HG02973 (cell line): ENCODE results near the gene VAV3.

ENCODE experiments used
- ATAC-seq: cut with Tn5 transposase; IDR thresholded peaks from one replicate; pipeline ENCODE4 v1.9.1; 2021; ENCODE audit warnings: moderate library complexity; ENCODE audit not compliant: unreplicated experiment

Gene VAV3

DNA sequence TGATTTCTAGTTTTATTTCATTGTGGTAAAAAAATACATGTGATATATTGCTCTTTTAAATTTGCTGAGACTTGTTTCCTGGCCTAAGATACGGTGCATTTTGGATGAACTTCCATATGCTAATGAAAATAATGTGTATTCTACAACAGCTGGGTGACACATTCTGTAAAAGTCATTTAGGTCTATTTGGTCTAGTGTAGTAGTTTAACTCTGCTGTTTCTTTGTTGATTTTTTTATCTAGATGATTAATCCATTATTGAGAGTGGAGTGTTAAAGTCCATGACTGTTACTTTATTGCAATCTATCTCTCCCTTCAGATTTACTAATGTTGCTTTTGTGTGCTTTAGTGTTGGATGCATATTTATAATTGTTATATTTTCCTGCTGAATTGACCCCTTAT lies 161.4 kb downstream of the VAV3 start:
- ATAC-seq, result no peak

DNA sequence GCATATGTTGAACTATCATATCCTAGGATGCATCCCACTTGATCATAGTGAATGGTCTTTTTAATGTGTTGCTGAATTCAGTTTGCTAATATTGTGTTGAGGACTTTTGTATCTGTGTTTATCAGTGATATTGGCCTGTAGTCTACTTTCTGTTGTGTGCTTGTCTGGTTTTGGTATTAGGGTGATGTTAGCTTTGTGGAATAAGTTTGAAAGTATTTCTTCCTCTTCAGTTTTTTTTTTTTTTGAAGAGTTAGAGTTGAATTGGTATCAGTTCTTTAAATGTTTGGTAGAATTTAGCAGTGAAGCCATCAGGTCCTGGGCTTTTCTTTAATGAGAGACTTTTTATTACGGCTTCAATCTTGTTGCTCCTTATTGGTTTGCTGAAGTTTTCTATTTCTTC lies 162.3 kb downstream of the VAV3 start:
- ATAC-seq, result no peak

DNA sequence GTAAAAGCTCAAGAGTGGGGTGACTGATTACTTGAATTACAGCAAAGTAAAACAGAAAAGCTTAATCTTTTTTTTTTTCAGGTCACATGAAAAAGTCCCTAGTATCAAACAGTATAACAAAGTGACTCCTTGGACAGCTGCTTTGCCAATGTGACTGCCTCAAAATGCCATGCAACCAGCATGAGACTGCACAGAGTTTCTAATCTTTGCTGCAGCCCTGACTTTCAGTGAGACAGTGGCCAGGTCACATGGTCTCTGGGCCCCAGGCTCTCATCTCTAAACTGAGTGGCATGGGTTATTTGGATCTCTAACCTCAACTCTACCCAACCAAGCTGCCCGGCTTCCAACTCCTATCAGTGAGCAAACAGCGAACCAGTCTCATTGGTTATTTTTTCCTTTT lies 169.0 kb downstream of the VAV3 start:
- no peak for ATAC-seq

DNA sequence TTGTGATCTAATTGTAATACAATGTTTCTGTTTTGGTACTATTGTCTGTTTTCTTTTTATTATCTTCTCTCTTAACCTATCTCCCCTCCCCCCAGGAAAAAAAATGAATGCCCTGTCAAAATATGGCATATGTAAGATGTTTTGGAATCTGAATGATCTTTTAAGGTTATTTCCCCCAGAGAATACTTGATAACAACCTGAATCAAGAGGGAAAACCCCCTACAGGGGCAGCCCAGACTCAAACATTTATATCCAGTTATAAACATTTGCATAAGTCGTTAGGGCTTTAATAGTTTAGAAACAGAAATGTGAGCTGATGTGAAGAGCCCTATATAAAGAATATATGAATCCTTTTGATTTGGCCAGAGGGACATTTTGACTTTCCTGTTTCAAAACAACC lies 169.5 kb downstream of the VAV3 start:
- no peak for ATAC-seq

DNA sequence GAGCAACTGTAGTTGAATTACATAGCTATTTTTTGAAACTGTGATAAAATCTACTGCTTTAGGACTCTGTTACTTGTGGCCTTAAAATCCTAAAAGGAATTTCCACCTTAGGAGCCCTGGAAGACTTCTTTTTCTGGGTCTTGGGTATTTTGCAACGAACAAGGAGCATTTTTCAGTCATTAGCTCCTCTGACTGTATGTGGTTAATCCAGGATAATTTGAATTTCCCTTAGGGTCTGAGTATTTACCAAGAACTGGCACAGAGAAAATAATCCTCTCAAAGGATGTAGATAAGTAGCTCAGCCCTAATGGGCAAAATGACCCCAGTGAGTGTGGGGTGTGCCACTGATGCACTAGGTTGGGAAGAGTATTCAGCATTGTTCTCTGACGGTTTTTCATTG lies 170.4 kb downstream of the VAV3 start:
- ATAC-seq, result no peak

DNA sequence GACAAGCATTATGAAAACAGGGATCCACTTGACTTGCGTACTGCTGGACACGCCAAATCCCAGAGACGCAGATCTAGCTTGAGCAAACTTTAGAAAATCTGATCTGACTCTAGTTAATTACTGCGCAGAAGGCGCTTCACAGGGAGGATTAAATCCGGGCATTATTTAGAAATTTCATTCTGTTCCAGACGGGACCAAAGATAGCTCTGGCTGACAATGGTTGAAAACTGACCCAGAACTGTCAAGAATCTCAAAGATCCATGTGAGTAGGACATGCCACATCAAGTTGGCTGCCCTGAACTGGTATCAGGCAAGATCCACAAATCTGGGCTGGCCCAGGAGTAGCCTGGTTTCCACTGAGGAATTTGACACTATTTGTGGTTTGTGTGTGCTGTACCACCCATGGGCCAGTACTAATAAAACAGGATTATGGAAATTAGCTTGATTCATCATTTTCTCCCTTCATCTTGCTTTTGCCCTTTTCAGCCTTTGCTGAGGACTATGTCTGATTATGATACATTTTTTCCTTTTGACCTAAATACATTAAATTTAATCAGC lies 171.0 kb downstream of the VAV3 start:
- no peak for ATAC-seq

DNA sequence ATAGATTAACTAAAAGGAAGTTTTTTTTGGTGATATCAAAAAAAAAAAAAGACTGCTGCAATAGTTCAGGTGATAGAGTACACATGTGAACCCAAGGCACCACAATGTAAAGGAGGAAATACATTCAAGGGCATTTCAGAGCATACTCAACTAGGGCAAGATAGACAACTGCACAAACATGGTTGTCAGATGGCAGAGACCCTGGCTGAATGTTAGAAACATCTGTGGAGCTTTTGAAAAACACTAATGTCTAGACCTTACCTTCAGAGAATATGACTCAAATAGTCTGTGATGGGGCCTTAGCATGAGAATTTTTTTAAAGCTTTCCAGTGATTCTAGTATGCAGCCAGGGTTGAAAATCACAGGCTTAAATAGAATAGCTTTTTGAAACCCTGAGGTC lies 173.6 kb downstream of the VAV3 start:
- ATAC-seq, result no peak

DNA sequence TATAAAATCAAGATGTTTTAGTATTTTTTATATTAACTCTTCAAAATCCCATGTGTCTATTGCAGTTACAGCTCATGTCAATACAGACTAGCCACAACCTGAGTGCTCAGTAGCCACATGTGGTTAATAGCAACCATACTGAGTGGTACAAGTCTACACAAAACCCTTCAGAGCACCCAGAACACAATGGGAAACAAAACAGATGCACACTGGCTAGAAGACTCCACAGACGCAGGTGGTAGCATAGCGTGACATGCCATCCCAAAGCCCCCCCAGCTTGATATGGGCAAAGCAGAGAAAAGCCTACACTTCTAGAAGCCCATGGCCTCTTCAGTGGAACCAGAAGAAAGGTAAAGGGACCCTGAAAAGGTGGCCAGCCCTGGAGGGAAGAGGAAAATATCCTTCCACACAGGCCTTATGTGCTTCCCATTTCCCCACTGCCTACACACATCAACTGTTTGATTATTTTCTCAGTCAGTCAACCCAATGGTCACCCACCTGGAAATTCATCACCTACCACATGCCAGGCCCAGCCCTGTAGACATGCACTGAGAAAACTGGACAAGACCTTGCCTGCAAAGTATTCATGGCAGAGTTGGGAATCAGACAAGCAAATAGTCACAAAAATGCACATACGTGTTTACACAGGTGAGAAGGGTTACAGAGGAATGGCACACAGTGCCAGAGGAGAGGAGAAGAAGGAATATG lies 175.0 kb downstream of the VAV3 start:
- ATAC-seq, result no peak

DNA sequence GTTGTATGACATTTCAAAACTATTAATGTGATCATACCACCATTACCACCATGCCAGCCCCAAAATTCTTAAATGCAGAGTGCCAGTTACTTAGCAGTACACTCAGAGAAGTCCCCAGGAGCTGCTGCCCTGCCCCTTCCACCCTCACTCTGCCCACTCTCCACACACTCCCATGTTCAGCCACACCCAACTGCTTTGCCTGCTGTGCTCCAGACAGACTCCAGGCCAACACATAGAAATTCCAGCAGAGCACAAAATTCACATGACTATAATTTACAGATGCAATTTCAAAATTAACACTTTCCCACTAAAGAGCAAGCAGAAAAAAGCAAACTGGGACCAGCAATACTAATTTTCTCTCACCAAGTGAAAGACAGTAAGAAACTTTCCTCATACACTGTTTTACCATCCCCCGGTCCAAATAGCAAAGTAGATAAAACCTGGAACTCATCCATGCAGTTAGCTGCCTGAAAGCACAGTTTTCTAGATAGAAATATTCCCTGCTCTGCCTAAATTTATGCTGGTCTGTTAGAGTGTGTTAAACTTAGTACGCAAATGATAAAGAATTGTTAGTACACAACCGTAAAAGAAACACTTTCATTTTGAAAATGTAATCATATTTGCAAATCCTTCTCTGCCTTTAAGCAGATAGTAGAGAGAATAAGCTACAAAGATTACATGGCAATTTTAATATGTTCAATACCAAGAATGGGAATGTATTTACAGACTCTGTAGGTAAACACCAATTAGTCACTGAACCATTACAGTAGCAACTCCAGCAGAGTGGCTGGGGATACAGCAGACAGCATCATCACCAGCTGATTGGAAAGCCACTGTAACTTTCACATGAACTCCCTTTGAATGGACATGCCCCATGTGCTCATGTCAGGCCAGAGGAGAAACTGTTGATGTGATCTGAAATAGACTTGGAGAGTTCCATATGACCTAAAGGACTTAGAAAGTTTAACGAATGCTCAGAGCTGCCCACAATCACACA lies 176.5 kb downstream of the VAV3 start:
- ATAC-seq, result no peak

DNA sequence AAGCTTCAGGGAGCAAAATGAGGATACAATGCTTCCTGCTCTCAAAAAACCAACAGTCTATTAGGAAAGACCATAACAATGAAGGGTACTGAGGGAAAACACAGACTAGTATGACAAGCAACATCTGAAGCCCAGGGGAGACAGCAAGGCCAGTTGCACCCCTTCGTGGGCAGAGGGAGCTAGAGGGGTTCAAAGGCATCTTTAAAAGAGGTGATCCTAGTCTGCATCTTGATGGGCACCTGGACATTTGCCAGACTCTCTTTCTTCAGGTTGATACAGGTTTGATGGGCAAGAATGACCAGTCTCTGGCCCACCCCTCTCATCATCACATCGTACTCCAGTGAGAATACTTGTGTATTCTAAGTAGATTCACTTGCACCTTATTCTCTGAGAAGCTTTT lies 177.7 kb downstream of the VAV3 start:
- ATAC-seq, result no peak

DNA sequence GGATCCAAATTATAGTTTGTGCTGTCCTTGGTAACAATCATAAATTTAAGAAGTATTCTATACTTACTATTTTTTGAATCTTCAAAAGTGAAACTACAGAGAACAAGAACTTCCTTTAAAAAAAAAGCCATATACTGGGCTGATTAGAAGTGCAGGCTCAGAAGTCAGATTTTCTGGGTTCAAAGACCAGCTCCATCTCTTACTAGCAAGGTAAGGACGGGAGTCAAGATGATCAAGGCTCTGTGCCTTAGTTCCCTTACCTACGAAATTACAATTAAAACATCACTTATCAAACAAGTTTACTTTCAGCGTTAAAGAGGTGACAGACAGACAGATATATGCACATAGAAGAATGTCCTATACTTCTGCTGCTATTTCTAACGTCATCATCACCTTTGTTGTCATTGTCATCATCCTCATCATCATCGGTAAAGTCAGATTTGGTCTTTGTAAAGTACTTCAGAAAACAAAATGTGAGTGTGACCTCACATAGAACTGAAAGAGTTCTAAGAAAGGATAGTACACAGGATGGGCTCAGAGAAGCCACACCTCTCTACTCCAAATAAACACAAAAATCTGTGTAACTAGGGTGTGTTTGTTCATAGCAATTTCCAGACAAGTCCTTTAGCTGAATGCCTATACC lies 178.7 kb downstream of the VAV3 start:
- no peak for ATAC-seq

DNA sequence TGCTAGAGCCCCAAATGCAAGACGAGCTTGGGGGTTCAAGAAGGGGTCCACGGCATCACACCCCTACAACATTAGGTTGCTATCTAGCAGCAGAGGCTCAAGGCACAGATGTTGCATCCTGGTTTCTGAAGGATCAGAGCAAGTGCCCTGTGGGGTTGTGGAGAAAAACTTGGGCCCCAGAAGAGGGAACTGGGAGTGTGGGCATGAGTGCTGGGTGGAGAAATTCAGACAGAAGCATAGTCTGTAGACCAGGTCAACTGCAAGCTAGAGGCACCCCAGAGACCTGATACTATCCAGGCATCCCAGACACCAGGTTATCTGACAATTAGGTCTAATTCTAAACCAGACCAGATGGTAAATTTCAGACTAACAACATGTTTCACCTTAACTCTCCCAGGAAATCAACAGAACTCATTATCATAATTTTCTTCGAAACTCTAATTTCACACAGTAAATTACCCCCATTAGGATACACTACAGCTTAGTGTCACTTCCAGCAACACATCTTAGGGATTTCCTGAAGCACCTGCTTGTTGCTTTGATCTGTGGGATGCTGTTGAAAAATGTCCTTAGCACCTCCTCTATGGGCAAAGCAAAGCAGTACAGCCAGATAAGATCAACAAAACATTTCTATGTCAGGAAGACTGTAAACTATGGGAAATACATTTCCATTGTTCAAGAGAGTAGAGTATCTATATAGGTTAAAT lies 179.3 kb downstream of the VAV3 start:
- no peak for ATAC-seq

DNA sequence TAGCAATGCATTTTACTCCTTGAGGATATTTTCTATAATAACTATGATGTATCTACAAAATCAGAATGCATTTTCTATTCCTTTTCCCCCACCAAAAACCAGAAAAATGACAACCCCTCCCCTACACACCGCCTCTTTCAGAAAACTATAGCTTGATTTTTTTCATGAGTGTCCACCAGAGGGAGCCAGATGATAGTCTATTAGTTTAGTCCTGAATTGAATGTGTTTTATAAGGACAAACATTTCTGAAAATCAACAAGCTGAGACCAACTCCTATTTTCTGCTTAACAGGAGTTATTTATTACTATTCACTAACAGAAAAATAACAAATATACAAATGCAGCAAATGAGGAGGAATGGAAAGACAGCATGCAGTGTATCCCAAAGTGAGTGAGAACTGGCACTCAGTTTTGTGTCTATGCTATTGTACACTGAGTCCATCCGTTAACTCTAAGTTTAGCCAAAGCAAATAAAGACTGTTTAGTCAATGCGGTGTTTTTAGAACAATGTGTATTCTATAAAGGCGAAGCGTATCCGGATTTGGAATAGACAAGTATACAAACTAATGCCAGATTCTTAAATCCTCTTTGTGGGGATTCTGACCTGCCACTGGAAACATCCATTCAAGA lies 182.6 kb downstream of the VAV3 start:
- ATAC-seq, result no peak

DNA sequence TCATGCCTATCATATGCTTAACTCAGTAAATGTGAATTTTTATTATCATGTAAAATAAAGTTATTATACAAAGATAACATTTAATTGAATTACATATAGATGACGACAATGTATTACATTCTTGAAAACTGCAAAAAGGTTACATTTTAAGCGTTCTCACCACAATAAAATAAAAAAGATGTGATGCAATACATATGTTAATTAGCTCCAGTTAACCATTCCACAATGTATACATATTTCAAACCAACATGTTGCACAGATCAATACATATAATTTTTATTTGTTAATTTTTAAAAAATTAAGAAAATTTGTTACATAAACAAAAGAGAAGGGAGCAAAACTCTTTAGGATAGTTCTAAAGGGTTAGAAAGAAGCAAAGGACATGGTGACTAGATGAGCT lies 183.7 kb downstream of the VAV3 start:
- ATAC-seq, result no peak

DNA sequence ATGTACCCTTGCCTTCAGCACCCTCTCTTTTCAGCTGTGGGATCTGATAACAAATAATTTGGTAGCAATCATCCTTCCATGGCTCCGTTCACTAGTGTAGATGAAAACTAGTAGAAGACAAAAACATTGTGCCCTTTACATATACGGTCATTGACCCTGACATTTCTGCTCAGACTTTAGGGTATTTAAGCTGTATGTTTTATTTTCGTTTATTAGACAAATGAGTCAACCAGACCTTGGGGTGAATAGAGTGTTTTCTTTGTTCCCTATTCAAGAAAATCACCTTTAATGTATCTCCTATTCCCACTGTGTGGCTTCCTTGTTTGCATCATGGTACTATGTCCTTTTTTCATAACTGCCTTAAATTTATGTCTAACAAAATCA lies 187.3 kb downstream of the VAV3 start:
- ATAC-seq, result peak; percentile 26

DNA sequence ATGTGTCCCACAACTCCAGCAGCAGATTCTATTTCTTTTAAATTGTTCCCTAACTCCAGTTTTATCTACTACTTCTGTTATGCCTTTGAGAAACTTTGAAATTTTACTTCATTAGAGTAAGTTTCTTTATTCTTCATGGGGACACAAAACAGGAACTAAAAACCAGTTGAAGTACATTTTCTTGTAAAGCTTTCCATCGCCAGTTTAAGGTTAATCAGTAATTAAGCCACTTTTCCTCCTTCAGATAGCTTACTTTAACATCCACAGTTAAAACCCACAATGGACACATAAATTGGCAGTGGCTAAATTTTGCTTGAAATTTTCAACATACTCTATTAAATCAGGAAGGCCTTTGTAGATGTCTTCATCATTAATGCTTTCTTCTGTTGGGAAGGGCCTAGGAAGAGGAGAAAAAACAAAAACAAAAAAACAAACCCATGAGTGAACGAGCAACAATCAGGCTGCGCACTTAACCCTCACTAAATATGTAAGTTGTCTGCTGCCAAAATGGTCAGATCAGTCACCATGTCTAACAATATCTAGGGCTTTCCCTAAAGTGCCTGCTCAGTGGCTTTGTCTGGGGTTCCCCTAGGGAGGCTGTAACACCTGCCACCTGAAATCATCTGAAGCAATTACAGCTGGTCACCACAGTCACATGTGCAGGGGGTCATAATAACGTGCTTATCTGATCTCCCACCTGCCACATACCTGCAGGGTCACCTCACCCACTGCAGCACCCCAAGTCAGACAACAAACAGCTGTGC lies 187.9 kb downstream of the VAV3 start:
- peak; percentile 93 for ATAC-seq

DNA sequence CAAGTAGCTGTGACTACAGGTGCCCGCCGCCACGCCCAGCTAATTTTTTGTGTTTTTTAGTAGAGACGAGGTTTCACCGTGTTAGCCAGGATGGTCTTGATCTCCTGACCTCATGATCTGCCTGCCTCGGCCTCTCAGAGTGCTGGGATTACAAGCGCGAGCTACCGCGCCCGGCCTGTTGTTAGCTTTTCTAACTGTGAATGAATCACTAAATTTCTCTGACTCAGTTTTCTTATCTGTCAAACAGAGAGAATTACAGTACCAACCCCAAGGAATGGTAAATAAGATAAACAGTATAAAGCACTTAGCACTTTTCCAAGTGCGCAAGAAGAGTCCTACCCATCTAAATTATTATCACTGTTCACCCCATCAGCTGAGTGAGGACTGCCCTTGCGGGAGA lies 193.6 kb downstream of the VAV3 start:
- ATAC-seq, result no peak

DNA sequence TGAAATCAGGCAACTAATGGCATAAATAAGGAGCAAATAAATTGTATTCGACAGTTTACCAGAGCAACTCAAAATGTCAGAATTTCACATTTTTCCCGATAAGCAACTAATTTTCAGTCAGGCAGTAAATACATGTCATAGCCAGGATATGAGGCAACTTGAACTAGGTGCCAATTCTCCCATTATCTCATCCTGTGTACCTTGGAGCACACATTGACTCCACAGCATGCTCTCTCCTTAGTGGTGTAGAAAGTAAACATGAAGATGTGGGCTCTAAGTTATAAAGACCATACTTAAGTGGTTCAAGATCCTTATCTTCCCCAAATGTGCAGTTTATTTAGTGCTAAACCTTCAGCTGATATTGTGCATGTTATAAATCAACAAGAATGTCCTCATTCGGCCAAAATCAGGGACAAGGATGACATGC lies 197.8 kb downstream of the VAV3 start:
- no peak for ATAC-seq

DNA sequence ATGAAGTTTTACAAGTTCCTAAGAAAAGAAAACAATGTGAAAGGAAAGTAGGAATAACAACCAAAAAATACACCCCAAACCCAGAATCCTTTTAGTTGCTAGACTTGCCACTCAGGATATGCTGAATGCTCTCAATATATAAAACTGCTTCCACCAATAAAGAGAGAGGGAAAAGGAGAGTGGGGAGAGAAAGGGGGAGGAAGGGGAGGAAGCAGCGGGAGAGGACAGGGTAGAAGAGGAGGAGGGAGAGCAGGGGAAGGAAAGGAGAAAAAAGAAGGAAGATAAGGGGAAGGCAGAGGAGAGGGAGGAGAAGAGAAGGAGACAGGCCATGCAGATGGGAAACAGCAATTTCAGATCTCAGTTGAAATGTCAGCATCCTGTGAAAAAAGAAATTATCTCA lies 198.4 kb downstream of the VAV3 start:
- ATAC-seq, result no peak
